Esophagus (tissue), 2 donors: ENCODE results near the gene SELP. TPM values are rescaled to one million over a fixed set of nuclear protein-coding genes. Genes with fewer than 3 reads are reported as not detected.

ENCODE experiments used
- H3K27ac ChIP-seq, 2 donors: one replicate each; pipeline ENCODE4 v1.5.1; 2013; ENCODE audit warnings: low read depth in 2 of 2, mild to moderate bottlenecking in 2 of 2, inconsistent platforms in 1 of 2, low read length in 1 of 2, moderate library complexity in 1 of 2
- H3K27me3 ChIP-seq, 2 donors: one replicate each; pipeline ENCODE4 v1.6.1; 2013; ENCODE audit warnings: low read length in 2 of 2, control low read depth in 1 of 2, mild to moderate bottlenecking in 1 of 2; ENCODE audit not compliant: insufficient read depth in 2 of 2, control insufficient read depth in 1 of 2
- H3K36me3 ChIP-seq, 2 donors: one replicate each; pipeline ENCODE4 v1.6.1; 2013; ENCODE audit warnings: low read length in 1 of 2; ENCODE audit not compliant: control insufficient read depth in 2 of 2, insufficient read depth in 2 of 2
- H3K4me1 ChIP-seq, 2 donors: one replicate each; pipeline ENCODE4 v1.6.1; 2013; ENCODE audit warnings: low read length in 1 of 2; ENCODE audit not compliant: control insufficient read depth in 2 of 2, insufficient read depth in 2 of 2
- H3K4me3 ChIP-seq, 2 donors: one replicate each; pipeline ENCODE4 v1.5.1; 2013; ENCODE audit warnings: low read length in 2 of 2, mild to moderate bottlenecking in 2 of 2, low read depth in 1 of 2, moderate library complexity in 1 of 2
- H3K9me3 ChIP-seq, 2 donors: one replicate each; pipeline ENCODE4 v1.6.1; 2013; ENCODE audit warnings: mild to moderate bottlenecking in 2 of 2, low read depth in 1 of 2, low read length in 1 of 2, moderate library complexity in 1 of 2; ENCODE audit not compliant: control insufficient read depth in 2 of 2, insufficient read depth in 1 of 2
- WGBS, 2 donors: extraction: QIAGEN DNeasy Blood & Tissue Kit; methylation state at CpG; one replicate each; pipeline ENCODE4 v1.1.7; 2013; 5-methylcytosine and 5-hydroxymethylcytosine counted together
- polyA plus RNA-seq, 2 donors: library from polyadenylated mRNA; stranded (reverse); fragments of 200-250 nt; gene quantifications; one replicate each; pipeline ENCODE4 v1.2.3, GENCODE V29; 2013
- donor health status: healthy with polysubstance abuse.
- donor health status: Bipolar disorder and iron deficiency.

SELP gene
- polyA plus RNA-seq, 2 donors = 1.5 to 2.1 TPM

DNA sequence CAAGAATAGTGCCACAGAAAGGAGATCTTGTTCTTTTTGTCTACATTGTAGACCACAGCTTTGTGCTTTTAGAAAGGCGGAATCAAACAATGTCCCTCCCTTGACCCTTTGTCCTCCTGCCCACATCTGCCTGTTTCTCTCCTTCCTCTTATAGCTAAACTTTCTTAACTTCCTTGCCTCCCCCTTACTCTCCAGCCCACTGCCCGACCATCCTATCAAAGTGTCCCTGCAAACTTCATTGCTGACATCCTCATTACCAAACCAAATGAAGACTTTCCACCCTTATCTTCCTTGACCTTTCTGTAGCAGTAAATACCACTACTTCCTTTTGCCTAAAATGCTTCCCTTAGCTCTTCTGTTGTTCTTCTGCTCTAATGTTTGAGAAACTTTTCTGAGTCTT lies 5.0 kb downstream of the SELP start:
- Histone ChIP-seq H3K9me3 (no peaks in the 10 kb centered on the region), H3K36me3 (no peaks in the 10 kb centered on the region), H3K4me1 (peaks cover 0 to 2% of the 10 kb centered on the region in 2 donors), H3K27me3 (no peaks in the 10 kb centered on the region), H3K4me3 (no peak overlapping the region), H3K27ac (no peak overlapping the region)
- WGBS, 2 donors = 63 to 67% methylated on average over 2 of the region's 2 CpGs

GRCh38 chr1:169624122-169624521 lies 5.8 kb downstream of the SELP start:
- Histone ChIP-seq H3K36me3 (no peaks in the 10 kb centered on the region), H3K27ac (no peak overlapping the region), H3K9me3 (no peaks in the 10 kb centered on the region), H3K4me1 (peaks cover 0 to 2% of the 10 kb centered on the region in 2 donors), H3K4me3 (no peak overlapping the region), H3K27me3 (no peaks in the 10 kb centered on the region)

- no peaks in the 10 kb centered on the region for H3K27me3 ChIP-seq
- no peak overlapping the region for H3K27ac ChIP-seq
- H3K4me3 ChIP-seq = no peak overlapping the region
- peaks cover 0 to 2% of the 10 kb centered on the region in 2 donors for H3K4me1 ChIP-seq
- 79 to 81% methylated on average over 6 of the region's 6 CpGs for WGBS, 2 donors
- H3K9me3 ChIP-seq = no peaks in the 10 kb centered on the region
- no peaks in the 10 kb centered on the region for H3K36me3 ChIP-seq
Observed at GRCh38 chr1:169623132-169623926, 6.6 kb downstream of the SELP start.

- Histone ChIP-seq H3K27ac (no peak overlapping the region), H3K36me3 (no peaks in the 10 kb centered on the region), H3K4me1 (peaks cover 0 to 2% of the 10 kb centered on the region in 2 donors), H3K4me3 (no peak overlapping the region), H3K9me3 (no peaks in the 10 kb centered on the region), H3K27me3 (no peaks in the 10 kb centered on the region)
- 83 to 84% methylated on average over 8 of the region's 8 CpGs for WGBS, 2 donors
Observed at GRCh38 chr1:169620565-169620964, 9.4 kb downstream of the SELP start.

DNA sequence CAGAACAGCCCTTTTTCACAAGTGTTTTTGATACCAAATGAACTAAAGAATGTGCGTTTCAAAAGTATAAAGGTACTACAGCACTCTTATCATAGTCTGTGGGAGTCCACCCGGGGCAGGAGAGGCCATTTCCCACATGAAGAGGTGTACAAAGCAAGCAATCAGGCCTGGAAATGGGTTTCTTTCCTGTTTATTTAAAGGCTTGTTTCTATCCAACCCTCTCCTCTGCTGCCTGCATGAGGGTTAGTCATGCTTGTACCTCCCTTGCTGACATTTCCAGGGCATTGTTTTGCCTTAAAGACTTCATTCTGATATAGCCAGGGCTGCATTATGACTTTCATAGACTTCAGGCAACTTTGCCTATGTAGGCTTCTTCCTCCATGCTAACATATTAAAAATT lies 11.6 kb downstream of the SELP start:
- 72 to 73% methylated on average over 2 of the region's 2 CpGs for WGBS, 2 donors
- Histone ChIP-seq H3K36me3 (no peaks in the 10 kb centered on the region), H3K4me1 (peaks cover 0 to 2% of the 10 kb centered on the region in 2 donors), H3K4me3 (no peak overlapping the region), H3K9me3 (no peaks in the 10 kb centered on the region), H3K27ac (no peak overlapping the region), H3K27me3 (peaks cover 0 to 4% of the 10 kb centered on the region in 2 donors)

- WGBS, 2 donors = 52 to 57% methylated on average over 5 of the region's 5 CpGs
- Histone ChIP-seq H3K27me3 (peaks cover 0 to 4% of the 10 kb centered on the region in 2 donors), H3K4me1 (peaks cover 0 to 2% of the 10 kb centered on the region in 2 donors), H3K27ac (no peak overlapping the region), H3K36me3 (no peaks in the 10 kb centered on the region), H3K9me3 (no peaks in the 10 kb centered on the region), H3K4me3 (no peak overlapping the region)
Observed at GRCh38 chr1:169615803-169616202, 14.1 kb downstream of the SELP start.

GRCh38 chr1:169610858-169611257 lies 19.1 kb downstream of the SELP start:
- Histone ChIP-seq H3K27ac (no peak overlapping the region), H3K9me3 (no peaks in the 10 kb centered on the region)
- 70 to 87% methylated on average over 6 of the region's 6 CpGs for WGBS, 2 donors

GRCh38 chr1:169610108-169610507 lies 19.8 kb downstream of the SELP start:
- H3K36me3 ChIP-seq = no peaks in the 10 kb centered on the region
- no peaks in the 10 kb centered on the region for H3K9me3 ChIP-seq
- 27 to 30% methylated on average over 1 of the region's 1 CpG for WGBS, 2 donors
- peaks cover 0 to 4% of the 10 kb centered on the region in 2 donors for H3K27me3 ChIP-seq
- no peak overlapping the region for H3K27ac ChIP-seq
- no peaks in the 10 kb centered on the region for H3K4me1 ChIP-seq
- H3K4me3 ChIP-seq = no peak overlapping the region

More at GRCh38 chr1:169610858-169611257, 19.1 kb downstream of the SELP start:
- Histone ChIP-seq H3K27me3 (peaks cover 0 to 4% of the 10 kb centered on the region in 2 donors), H3K4me1 (no peaks in the 10 kb centered on the region), H3K36me3 (no peaks in the 10 kb centered on the region), H3K4me3 (no peak overlapping the region)

GRCh38 chr1:169608226-169608625 lies 21.7 kb downstream of the SELP start:
- H3K4me1 ChIP-seq = no peaks in the 10 kb centered on the region
- WGBS, 2 donors = 88 to 89% methylated on average over 4 of the region's 4 CpGs
- H3K36me3 ChIP-seq = no peaks in the 10 kb centered on the region
- no peak overlapping the region for H3K27ac ChIP-seq
- H3K27me3 ChIP-seq = no peaks in the 10 kb centered on the region
- no peaks in the 10 kb centered on the region for H3K9me3 ChIP-seq
- H3K4me3 ChIP-seq = no peak overlapping the region
